Neural progenitor cell (in vitro differentiated cells): ENCODE results near the gene DOCK6. TPM values are rescaled to one million over a fixed set of nuclear protein-coding genes. Genes with fewer than 3 reads are reported as not detected.

Experiments used
- DNase-seq: peaks from one replicate; pipeline ENCODE4 v3.0.0-alpha.2; 2016; ENCODE audit warnings: low spot score
- H2AFZ ChIP-seq: fragments of 200-600 bp; sonication (generic); replicated peaks from 2 replicates; pipeline ENCODE4 v1.6.1; 2016; ENCODE audit warnings: antibody characterized with exemption
- H3F3A ChIP-seq: fragments of 200-600 bp; sonication (generic); 2 replicates; pipeline ENCODE4 v1.6.1; 2016; ENCODE audit warnings: antibody characterized with exemption, low read depth
- H3K27ac ChIP-seq: fragments of 200-600 bp; sonication (generic); 2 replicates; pipeline ENCODE4 v1.5.1; 2016; ENCODE audit warnings: mild to moderate bottlenecking
- H3K27me3 ChIP-seq: fragments of 200-600 bp; sonication (generic); 2 replicates; pipeline ENCODE4 v1.6.1; 2016; ENCODE audit warnings: mild to moderate bottlenecking, moderate library complexity
- H3K36me3 ChIP-seq: fragments of 200-600 bp; sonication (generic); 2 replicates; pipeline ENCODE4 v1.5.1; 2016
- H3K4me1 ChIP-seq: fragments of 200-600 bp; sonication (generic); 2 replicates; pipeline ENCODE4 v1.6.1; 2016; ENCODE audit warnings: mixed run types
- H3K4me2 ChIP-seq: fragments of 200-600 bp; sonication (generic); 2 replicates; pipeline ENCODE4 v1.6.1; 2016
- H3K4me3 ChIP-seq: fragments of 200-600 bp; sonication (generic); 2 replicates; pipeline ENCODE4 v1.5.1; 2016
- H3K79me2 ChIP-seq: fragments of 200-600 bp; sonication (generic); 2 replicates; pipeline ENCODE4 v1.6.1; 2016; ENCODE audit warnings: low read depth
- H3K9ac ChIP-seq: fragments of 200-600 bp; sonication (generic); 2 replicates; pipeline ENCODE4 v1.6.1; 2016
- H3K9me3 ChIP-seq: fragments of 200-600 bp; sonication (generic); 2 replicates; pipeline ENCODE4 v1.5.1; 2016; ENCODE audit warnings: low read depth
- H4K20me1 ChIP-seq: fragments of 200-600 bp; sonication (generic); 2 replicates; pipeline ENCODE4 v1.6.1; 2016; ENCODE audit warnings: low read depth
- H3K27ac Mint-ChIP-seq: 3 replicates; pipeline ENCODE4 v1.8.0; 2021; ENCODE audit warnings: mixed read lengths
- H3K27me3 Mint-ChIP-seq: 2 replicates; pipeline ENCODE4 v1.8.0; 2022; ENCODE audit warnings: low read depth, mild to moderate bottlenecking, inconsistent platforms, moderate library complexity, mixed read lengths; ENCODE audit not compliant: insufficient read depth
- H3K36me3 Mint-ChIP-seq: 3 replicates; pipeline ENCODE4 v1.8.0; 2021; ENCODE audit warnings: mixed read lengths
- H3K4me1 Mint-ChIP-seq: 3 replicates; pipeline ENCODE4 v1.8.0; 2021; ENCODE audit warnings: mixed read lengths
- H3K4me3 Mint-ChIP-seq: 3 replicates; pipeline ENCODE4 v1.8.0; 2021; ENCODE audit warnings: mild to moderate bottlenecking, moderate library complexity, mixed read lengths
- H3K9me3 Mint-ChIP-seq: 3 replicates; pipeline ENCODE4 v1.8.0; 2020; ENCODE audit warnings: mixed read lengths
- EZH2 ChIP-seq: fragments of 200-600 bp; sonication (generic); IDR thresholded peaks from 2 replicates; pipeline ENCODE4 v1.6.1; 2017; ENCODE audit warnings: antibody characterized with exemption, mild to moderate bottlenecking, moderate library complexity
- EZH2phosphoT487 ChIP-seq: fragments of 200-600 bp; sonication (generic); IDR thresholded peaks from 2 replicates; pipeline ENCODE4 v1.6.1; 2017; ENCODE audit warnings: antibody characterized with exemption
- total RNA-seq: library from RNA; depleted of rRNA; stranded (reverse); fragments of >200 nt; gene quantifications from 2 replicates; pipeline ENCODE4 v1.2.3, GENCODE V29; 2015; ENCODE audit warnings: low replicate concordance
- TF ChIP-seq, protein P1 (sequence below): fragments of 200-600 bp; sonication (generic); IDR thresholded peaks from 2 replicates; pipeline ENCODE4 v1.5.1; 2017; ENCODE audit warnings: antibody characterized with exemption, mild to moderate bottlenecking

Gene DOCK6
- total RNA-seq, 1 donor from 2014 or later = 10.0 TPM

GRCh38 chr19:11268783-11269267, 6.5 kb upstream of the DOCK6 start:
- H3K9me3 Mint-ChIP-seq = no peaks in the 10 kb centered on the region
- H3K4me1 Mint-ChIP-seq = peaks cover 10% of the 10 kb centered on the region
- Histone ChIP-seq H3K4me2 (no peak overlapping the region), H3K4me1 (no peaks in the 10 kb centered on the region), H3F3A (peaks cover 3% of the 10 kb centered on the region), H3K79me2 (no peaks in the 10 kb centered on the region), H3K4me3 (no peak overlapping the region), H3K9me3 (no peaks in the 10 kb centered on the region), H3K27ac (no peak overlapping the region), H3K36me3 (no peaks in the 10 kb centered on the region), H3K27me3 (no peaks in the 10 kb centered on the region), H2AFZ (no peak overlapping the region), H3K9ac (no peak overlapping the region), H4K20me1 (no peaks in the 10 kb centered on the region)
- H3K27me3 Mint-ChIP-seq = peaks cover 19% of the 10 kb centered on the region
- TF ChIP-seq EZH2phosphoT487 (no peak), EZH2 (no peak)
- TF ChIP-seq, protein P1, sequence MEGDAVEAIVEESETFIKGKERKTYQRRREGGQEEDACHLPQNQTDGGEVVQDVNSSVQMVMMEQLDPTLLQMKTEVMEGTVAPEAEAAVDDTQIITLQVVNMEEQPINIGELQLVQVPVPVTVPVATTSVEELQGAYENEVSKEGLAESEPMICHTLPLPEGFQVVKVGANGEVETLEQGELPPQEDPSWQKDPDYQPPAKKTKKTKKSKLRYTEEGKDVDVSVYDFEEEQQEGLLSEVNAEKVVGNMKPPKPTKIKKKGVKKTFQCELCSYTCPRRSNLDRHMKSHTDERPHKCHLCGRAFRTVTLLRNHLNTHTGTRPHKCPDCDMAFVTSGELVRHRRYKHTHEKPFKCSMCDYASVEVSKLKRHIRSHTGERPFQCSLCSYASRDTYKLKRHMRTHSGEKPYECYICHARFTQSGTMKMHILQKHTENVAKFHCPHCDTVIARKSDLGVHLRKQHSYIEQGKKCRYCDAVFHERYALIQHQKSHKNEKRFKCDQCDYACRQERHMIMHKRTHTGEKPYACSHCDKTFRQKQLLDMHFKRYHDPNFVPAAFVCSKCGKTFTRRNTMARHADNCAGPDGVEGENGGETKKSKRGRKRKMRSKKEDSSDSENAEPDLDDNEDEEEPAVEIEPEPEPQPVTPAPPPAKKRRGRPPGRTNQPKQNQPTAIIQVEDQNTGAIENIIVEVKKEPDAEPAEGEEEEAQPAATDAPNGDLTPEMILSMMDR = no peak
- peak overlapping the region; percentile 48 for H3K4me3 Mint-ChIP-seq
- H3K36me3 Mint-ChIP-seq = no peaks in the 10 kb centered on the region
- DNase-seq = no peak
- peak overlapping the region; percentile 93 for H3K27ac Mint-ChIP-seq

- no peak for TF ChIP-seq EZH2phosphoT487
- no peak for TF ChIP-seq EZH2
- TF ChIP-seq, protein P1 = no peak
- Mint-ChIP-seq H3K4me1 (peaks cover 14% of the 10 kb centered on the region), H3K4me3 (peak overlapping the region; percentile 50), H3K27ac (peak overlapping the region; percentile 26), H3K36me3 (no peaks in the 10 kb centered on the region), H3K9me3 (no peaks in the 10 kb centered on the region), H3K27me3 (peaks cover 23% of the 10 kb centered on the region)
- Histone ChIP-seq H3K4me2 (no peak overlapping the region), H3K4me1 (no peaks in the 10 kb centered on the region), H4K20me1 (no peaks in the 10 kb centered on the region), H3K27me3 (no peaks in the 10 kb centered on the region), H3K36me3 (no peaks in the 10 kb centered on the region), H3K9me3 (no peaks in the 10 kb centered on the region), H3K27ac (no peak overlapping the region), H3F3A (peaks cover 12% of the 10 kb centered on the region), H3K9ac (no peak overlapping the region), H3K4me3 (no peak overlapping the region), H2AFZ (no peak overlapping the region), H3K79me2 (no peaks in the 10 kb centered on the region)
- DNase-seq = no peak
Observed at GRCh38 chr19:11267316-11268085, 5.2 kb upstream of the DOCK6 start.

DNA sequence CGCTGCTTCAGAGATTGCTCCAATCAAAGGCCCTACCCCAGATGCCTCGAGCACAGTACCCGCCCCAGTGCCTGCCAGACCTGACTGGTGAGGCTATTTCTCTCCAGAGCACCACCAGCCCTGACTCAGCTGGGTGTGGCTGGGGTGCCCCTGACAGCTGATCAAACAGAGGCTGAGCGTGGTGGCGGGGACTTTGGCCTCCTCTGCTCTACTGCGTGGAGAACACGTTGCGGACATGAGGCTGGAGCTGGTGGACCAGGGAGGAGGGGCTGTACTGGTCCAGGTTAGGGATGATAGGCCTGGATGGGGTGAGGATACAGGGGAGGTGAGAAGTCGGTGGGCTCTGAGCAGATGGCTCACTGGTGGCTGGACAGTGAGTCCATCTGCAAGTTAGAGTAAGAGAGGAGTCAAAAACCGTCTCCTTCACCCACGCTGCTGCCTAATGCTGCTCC, 3.5 kb upstream of the DOCK6 start:
- Mint-ChIP-seq H3K27ac (peak overlapping the region; percentile 63), H3K27me3 (peaks cover 24% of the 10 kb centered on the region), H3K4me3 (no peak overlapping the region), H3K36me3 (no peaks in the 10 kb centered on the region), H3K4me1 (peaks cover 17% of the 10 kb centered on the region), H3K9me3 (no peaks in the 10 kb centered on the region)
- no peaks in the 10 kb centered on the region for H3K4me1 ChIP-seq
- no peaks in the 10 kb centered on the region for H3K9me3 ChIP-seq
- no peak overlapping the region for H2AFZ ChIP-seq
- H3K27ac ChIP-seq = no peak overlapping the region
- no peak for DNase-seq
- no peaks in the 10 kb centered on the region for H3K36me3 ChIP-seq
- H3K79me2 ChIP-seq = no peaks in the 10 kb centered on the region
- H3K9ac ChIP-seq = no peak overlapping the region
- no peak overlapping the region for H3K4me3 ChIP-seq
- H3F3A ChIP-seq = peaks cover 17% of the 10 kb centered on the region
- peaks cover 6% of the 10 kb centered on the region for H4K20me1 ChIP-seq
- no peak overlapping the region for H3K4me2 ChIP-seq
- no peaks in the 10 kb centered on the region for H3K27me3 ChIP-seq
- TF ChIP-seq EZH2phosphoT487 (no peak), EZH2 (no peak)
- TF ChIP-seq, protein P1 = no peak
